ENCODE results near the gene EPB41L2.
"Not testable (repeated sequence)": the region's sequence is repeated elsewhere in the genome, so short reads cannot be mapped to it uniquely, and the experiment has no call there.

The EPB41L2 gene

DNA sequence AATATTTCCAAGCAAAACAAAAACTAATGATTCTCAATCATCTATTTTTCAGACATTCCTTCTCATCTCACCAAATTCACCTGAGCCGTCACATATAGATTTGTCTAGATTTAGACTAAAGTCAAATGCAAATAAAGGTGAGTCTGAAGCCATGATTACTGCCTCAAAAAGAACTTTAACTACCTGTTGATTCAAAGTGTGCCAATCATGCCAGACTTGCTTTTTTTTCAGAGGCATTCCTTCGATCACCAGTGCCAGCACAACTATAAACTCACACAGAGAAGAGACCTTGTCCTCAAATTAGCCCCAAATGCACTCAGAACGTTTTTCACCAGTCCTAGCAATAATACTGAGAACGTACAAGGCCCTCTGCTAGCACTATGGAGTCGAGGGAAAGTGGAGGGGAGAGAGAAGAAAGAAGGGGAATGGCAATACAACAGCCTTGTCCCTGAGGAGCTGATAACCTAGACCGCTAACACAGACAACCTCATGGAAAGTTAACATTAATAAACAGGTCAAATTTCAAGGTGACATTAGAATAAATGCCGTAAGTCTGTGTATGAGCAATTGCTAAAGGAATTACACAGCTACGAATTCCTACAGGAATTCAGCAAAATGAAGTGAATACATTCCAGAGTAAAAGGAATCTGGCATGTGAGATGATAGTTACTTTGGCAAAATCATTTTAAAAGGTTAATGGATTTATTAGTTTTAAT, 60.9 kb downstream of the EPB41L2 start:
- no peak for DNase-seq

DNA sequence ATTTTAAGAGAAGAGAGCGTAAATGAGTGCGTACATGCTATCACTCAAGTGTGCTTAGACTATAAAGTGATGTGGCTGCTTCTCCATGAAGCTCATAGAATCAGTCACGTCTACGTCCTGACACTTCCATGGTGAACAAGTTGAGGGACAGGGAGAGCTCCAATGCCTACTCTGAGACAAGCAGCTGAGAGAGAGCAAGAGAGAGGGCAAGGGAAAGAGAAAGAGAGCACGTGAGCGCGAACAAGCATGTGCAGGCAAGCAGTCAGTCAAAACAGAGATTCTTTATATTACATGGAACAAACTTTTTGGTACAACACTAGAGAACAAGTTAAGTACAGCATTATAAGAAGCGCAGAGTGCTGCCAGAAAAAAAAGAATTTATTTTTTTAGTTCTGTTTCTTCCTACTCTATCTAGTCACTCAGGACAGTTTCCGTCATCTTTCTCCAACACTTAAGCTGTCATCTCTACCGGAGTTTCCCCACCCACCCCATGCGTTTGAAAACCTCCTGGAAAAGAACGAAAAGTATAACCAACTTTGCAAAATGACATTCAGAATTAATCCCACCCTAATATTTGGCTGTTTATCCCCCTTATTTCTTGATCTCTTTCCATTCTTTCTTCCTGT, 61.8 kb downstream of the EPB41L2 start:
- DNase-seq = no peak

DNA sequence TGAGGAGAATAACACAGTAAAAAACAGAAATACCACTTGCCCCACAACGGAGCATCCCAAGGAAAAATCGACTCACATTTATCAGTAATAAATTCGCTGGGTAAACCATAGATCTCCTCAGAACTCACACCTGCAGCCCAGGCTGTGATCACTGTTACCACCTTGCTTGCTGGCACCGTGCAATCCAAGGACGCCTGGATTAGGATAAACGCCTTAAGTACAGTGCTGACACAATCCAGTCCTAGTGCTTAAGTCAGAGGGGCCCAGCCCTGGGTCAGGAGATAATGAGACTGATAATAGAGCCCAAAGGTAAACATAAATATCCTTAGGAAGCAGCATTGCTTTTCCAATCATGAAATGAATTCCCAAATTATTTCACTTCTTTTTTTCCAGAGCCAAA, 62.5 kb downstream of the EPB41L2 start:
- DNase-seq = no peak

- DNase-seq = no peak
These were observed 65.8 kb downstream of the EPB41L2 start for GRCh38 chr6:130997061-130997753.

GRCh38 chr6:130996635-130997034, 66.4 kb downstream of the EPB41L2 start:
- DNase-seq = no peak

- no peak for DNase-seq
These were observed 67.1 kb downstream of the EPB41L2 start for GRCh38 chr6:130995783-130996447.

GRCh38 chr6:130994319-130995097, 68.5 kb downstream of the EPB41L2 start:
- DNase-seq = no peak

DNA sequence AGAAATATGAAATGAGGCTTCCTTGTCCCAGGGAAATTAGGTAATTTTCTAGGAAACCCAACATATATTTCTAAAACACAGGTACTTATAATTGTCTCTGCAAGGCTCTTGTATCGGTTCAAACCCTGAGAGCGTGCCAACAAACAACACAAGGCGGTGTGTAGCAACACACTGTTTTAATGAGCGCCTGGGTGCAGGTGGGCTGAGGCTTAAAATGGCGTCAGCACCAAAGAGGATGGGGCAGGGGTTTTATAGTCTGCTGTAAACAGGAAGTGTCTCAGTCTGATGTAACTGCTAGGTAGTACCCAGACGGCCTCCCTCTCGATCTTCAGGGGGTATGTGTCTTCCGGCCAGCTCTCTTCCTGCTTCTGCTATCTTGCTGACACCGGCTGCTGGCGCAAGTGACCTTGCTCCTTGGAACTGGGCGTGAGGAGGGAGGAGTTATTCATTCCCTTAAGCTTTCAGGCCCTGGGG, 69.7 kb downstream of the EPB41L2 start:
- no peak for DNase-seq

- DNase-seq = no peak
These were observed 71.5 kb downstream of the EPB41L2 start for GRCh38 chr6:130991422-130992137.

DNA sequence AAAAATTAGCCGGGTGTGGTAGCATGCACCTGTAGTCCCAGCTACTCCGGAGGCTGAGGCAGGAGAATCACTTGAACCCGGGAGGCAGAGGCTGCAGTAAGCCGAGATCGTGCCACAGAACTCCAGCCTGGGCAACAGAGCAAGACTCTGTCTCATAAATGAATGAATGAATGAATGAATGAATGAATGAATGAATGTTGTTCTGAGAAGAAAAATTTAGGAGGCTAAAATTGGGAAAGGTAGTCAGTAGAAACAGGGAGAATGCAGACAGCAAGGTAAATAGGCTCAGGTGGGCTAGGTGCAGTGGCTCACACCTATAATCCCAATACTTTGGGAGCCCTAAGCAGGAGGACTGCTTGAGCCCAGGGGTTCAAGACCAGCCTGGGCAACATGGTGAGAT, 75.5 kb downstream of the EPB41L2 start:
- not testable (repeated sequence) for DNase-seq

GRCh38 chr6:130985115-130985514, 77.9 kb downstream of the EPB41L2 start:
- DNase-seq = no peak

- no peak for DNase-seq
These were observed 80.0 kb downstream of the EPB41L2 start for GRCh38 chr6:130982941-130983456.

DNA sequence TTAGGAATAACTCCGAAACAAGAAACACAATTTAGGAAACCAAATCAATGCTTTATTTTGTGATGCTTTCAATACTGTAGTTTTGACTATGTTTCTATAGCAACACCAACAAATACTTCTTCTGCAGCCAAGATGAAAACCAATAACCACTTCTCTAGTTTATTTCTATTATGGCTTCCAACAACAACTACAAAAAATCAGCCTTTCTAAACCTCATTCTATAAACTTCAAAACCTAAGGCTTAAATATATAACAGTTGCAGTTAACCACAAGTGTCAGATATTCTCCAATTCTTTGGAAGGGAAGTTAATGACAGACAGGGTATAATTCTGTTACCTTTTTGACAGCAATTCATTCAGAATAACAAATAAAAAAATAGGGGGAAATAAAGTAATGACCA, 80.9 kb downstream of the EPB41L2 start:
- no peak for DNase-seq

DNA sequence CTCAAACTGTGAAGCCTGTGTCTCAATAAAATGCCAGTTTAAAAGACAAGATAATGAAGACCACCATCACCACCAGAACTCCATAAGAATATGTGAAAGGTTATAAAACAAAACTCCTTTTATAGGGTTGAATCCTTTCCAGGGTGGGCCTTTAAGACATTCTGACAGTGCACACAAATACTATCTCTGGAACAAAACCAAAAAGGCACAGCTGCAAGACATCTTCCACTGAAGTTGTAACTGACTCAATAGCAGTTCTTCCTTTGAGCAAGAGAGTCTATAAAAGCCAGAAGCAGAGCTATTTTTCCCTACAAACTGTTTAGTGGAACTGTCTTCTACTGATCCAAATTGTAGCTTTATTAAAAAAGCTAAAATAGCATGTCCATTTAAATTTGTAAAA, 81.6 kb downstream of the EPB41L2 start:
- DNase-seq = peak; percentile 21

DNA sequence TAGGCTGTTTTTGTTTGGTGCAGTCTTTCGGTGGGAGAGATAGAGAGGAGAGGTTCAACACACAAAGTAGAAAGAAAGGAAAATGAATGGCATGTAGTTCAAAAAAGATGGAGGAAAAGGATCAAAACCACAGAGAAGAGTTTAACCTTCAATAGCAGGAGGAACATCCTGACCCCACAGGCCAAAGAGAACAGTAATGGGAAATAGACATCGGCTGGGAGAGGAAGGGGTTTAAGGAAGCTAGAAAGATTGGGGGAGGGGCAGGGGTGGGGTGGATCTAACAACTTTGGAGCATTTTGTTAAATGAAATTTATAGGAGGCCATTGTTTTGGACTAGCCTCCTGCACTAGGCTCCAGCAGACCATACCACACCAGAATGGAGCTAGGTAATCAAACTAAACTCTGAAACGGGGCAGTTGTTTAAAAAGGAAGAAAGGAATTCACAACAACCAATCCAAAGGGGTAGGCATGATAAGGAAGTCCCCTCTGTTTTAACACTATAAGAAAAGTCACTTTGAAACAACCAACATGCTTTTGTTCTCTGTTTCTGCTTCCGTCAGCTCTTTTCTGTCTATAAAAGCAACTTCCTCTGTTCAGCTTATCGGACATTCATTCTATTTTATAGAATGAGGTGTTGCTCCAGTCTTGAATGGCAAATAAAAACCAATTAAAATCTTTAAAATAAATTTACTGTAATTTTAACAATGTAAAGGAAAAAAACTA, 82.6 kb downstream of the EPB41L2 start:
- no peak for DNase-seq

GRCh38 chr6:130978660-130979396, 84.2 kb downstream of the EPB41L2 start:
- DNase-seq = no peak

- no peak for DNase-seq
These were observed 84.9 kb downstream of the EPB41L2 start for GRCh38 chr6:130978180-130978579.

DNA sequence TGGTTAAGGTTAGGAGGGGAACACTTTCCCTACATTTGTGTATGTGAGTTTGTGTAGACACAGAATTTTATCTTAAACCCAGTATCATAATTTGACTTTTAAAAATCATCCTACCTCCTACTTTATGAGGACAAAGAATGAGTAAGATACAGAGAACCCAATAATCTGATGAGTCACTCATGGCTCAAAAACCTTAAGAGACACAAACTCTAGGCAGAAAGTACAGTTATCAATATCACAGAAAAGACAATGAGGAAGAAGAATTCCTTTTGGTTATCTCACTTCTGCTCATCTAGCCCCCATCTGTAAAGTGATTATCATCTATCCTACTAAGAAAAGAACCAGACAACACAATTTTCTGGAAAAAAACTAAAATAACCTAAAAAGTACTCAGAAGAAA, 87.7 kb downstream of the EPB41L2 start:
- no peak for DNase-seq

DNA sequence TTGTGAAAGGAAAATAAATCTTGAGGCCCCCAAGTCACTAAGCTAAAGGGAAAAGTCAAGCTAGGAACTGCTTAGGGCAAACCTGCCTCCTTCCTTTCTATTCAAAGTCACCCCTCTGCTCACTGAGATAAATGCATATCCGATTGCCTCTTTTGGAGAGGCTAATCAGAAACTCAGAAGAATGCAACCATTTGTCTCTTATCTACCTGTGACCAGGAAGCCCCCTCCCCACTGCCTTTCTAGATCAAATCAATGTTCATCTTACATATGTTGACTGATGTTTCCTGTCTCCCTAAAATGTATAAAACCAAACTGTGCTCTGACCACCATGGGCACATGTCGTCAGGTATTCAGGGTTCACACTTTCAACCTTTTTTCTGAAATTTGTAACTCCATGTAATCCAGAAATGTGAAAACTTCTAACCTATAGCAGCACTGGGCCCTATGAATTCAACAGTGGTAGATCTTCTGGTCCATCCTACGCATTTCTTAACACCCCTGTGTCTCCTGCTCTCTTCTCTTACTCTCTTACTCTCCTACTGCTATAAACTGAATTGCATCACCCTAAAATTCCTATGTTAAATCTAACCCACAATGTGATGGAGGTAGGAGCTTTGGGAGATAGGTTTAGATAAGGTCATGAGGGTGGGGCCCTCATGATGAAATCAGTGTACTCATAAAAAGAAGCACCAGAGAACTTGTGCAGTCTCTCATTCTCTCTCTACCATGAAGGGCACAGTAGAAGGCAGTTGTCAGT, 89.3 kb downstream of the EPB41L2 start:
- no peak for DNase-seq

DNA sequence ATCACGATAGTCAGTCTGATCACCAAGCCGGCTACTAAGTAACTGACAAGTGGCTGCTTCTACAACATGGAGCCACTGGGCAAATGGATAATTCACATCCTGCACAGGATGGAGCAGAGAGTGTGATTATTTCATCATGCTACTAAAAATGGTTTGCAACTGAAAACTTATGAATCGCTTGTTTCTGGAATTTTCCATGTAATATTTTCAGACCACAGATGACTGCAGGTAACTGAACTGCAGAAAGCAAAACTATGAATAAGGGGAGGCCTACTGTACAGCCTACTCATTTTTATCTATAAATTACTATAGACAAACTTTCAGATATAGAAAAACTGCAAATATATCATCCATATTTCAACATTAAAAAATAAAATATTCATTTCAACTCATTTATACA, 91.5 kb downstream of the EPB41L2 start:
- no peak for DNase-seq

Measured in hematopoietic multipotent progenitor cell treated with erythropoietin and hydrocortisone succinate and interleukin-3 and kit ligand, for 4 days (in vitro differentiated cells).